DMS153 treated with DMSO at 0.1 percent for 48 hours (cell line): ENCODE results near the gene PTPRN2.
A peak's percentile ranks its signal among the peaks of the same experiment; 100 is the strongest.

ENCODE experiments used
- DNase-seq: peaks from one replicate; lab custom pipeline; 2025; ENCODE audit not compliant: unreplicated experiment; lab: John Stamatoyannopoulos, UW

PTPRN2 gene

DNA sequence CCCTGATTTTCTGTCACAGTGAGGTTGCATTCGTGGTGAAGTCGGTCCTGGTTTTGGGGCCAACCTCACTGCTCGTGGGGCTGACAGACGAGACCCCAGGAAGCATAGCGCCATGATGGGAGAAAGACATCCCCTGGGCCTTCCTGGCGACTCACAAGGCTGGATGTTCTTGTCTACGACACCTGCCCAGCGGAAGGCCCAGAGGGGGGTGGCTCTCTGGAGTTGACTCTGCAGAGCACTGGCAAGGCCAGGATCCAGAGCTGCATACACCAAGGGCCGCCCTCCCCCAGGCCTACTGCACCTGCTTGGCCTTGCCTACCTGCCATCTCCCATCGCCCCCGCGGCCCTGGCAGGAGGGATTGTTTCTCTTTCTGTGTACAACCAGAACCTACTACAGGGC is 608.9 kb downstream of the PTPRN2 start:
- DNase-seq = no peak

DNA sequence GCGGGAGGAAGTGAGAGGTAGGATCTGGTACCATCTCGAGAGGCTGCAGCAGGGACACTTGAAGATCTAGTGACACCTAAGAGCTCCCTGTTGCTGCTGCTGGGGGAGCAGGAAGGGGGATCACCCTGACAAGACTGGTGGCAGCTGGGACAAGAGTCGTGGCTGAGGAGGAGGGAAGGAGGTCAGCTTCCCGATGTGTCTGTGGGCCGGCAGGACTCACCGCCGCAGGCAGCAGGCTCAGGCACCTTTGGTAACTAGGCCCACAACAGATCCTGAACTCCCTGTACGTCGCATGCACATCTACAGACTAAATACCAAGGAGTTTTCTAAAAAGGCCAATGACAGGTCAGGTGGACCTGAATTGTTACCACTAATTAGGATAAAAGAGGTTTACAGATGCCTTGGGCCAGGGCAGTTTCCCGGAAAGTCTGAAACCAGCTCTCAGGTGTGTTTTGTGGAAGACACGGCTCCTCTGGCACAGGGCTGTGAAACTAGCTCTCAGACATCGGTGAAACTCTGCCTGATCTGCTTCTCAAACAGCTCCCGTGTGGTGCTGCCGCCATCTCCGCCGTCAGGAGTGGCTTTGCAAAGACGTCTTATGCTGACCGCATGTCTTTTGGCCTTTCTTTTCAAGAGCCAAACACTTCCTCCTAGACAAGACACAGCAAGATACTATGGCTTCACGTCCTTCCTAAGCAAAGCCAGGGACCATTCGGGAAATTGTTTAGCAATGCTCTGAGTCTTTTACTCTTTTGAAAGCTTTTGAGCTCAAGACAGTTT is 609.7 kb downstream of the PTPRN2 start:
- DNase-seq = no peak

DNA sequence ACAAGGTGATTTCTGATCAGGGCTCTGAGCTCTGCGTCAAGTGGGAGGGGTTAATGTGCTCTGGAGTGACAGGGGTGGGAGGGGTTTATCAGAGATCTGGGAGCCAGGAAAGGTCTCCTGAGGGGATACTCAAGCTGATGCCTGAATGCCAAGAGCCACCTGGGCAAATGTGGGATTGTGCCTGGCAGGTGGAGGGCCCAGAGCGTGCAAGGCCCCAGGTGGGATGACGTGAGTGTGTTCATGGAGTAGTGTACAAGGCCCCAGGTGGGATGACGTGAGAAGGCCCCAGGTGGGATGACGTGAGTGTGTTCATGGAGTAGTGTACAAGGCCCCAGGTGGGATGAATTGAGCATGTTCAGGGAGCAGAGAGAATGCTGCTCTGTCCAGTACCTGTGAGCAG is 610.3 kb downstream of the PTPRN2 start:
- no peak for DNase-seq

DNA sequence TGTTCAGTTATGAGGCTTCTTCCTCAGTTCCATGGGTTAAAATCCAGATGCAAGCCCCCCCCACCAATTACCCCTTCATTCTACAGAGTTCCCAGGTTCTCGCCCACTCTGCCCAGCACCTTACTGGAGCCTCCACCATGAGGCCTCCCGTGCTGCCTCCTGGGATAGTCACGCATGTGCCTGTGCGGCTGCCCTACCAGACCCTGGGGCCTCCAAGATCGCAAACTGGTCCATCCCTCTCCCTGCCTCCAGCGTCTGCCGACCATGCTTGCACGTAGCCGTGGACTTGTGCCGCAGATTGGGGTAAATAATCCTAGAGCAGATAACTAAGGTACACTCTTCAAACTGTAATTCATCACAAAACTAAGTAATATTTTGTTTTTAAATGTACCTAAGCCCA is 611.2 kb downstream of the PTPRN2 start:
- DNase-seq = no peak

DNA sequence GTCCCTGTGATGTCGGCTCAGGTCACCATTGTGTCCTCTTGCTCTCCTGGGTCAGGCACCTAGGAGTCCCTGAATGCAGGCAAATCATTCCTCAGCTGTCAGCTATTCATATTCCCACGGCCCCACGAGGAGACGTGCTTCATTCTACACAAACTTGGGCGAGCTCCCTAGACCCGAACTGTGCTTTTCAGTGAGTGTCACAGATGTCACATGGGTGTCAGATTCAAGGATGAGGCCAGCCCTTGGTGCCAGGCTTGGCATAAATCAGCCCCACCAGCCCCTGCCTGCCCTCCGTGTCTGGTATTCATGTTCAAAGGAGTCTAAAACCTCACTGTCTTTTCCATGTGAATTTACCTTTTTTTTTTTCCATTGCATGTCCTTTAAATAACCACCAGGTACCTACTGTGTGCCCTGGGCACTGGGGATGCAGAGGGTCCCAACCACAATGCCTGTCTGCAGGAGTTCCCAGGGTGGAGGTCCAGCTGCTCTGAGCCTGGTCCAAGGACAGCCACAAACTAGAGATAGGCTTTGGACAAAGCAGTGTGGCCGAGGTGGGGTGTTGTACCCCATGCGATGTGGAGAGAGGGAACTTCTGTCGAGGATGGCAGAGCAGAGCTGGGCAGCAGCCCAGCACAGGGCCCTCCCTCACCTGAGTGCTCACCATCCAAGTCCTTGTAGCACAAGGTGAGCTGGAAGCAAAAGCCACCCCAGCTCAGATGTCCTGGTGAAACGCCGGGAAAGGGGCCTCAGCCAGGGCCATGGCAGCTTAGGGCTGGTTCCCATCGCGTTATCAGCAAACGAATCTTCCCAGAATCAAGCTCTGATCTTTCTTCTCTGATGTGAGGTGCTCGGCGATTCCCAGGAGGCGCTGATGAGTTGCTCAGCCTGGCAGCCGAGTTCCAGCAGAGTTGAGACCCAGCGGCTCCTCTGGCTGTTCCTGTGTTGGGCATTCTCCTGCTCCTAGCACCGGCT is 611.9 kb downstream of the PTPRN2 start:
- DNase-seq = no peak

DNA sequence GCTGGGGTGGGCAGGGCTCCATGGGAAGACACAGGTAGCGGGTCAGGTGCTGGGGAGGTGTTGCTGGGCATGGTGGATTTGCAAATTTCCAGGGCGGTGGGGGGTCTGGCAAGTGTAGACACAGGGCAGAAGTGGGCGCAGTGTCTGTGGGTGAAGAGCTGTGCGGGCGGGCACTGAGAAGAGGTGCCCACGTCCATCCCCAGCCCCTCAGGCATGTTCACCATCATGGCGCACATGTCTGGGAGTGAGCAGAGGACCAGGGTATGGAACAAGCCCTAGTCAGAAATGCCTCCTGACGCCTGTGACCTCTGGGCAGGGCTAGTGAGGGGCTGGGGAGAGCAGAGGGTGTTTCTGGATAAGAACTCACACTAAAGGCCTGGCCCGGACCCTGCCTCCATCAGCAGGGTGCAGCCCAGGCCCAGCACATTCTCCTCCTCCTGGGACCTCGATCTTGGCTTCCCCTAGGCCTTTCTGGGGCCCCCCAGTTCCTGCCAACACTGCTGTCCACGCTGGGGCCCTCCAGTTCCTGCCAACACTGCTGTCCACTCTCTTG is 612.9 kb downstream of the PTPRN2 start:
- DNase-seq = no peak

DNA sequence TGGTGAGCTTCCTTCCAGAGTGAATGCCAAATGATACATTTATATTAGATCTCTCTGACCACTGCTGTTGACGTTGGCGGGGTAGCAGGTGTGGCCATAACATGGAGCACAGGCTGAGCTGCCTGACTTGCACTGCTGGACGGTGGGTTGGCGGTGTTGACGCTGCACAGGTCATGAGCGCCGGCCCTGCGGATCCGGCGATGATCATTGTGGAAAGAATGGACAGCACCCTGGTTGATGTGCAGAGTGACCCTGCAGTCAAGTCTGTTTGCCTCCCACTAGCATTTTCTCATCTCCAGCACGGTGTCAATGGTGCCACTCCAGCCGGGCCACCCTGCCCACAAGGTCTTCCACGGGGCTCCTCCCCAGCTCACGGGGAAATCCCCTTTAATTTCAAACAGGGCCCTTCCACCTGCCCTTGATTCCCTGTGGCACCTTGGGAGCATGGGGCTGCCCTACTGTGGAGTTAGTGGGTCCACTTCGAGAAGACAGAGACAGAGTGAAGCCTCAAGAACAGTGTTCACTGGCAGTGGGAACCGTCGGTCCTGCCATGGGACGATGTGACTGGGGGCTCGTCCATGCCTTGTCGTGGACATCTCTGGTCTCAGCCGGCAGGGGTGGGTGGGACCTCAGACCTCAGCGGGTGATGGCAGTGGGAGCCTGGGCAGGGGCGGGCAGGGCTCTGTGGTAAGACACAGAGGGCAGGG is 613.5 kb downstream of the PTPRN2 start:
- no peak for DNase-seq

DNA sequence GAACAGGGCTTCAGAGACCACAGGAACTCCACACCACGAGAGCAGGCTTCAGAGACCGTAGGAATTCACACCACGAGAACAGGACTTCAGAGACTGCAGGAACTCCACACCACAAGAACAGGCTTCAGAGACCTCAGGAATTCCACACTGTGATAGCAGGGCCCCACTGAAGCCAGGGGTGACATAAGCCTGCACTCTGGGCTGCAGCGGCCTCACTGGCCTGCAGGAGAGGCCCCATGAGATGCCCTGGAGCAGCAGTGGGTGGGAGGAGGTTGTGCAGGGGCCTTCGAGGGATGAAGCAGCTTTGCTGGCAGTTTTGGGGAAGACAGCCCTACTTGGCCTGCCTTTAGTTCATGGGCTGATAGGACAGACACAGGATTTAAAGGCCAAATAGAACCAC is 614.7 kb downstream of the PTPRN2 start:
- no peak for DNase-seq

DNA sequence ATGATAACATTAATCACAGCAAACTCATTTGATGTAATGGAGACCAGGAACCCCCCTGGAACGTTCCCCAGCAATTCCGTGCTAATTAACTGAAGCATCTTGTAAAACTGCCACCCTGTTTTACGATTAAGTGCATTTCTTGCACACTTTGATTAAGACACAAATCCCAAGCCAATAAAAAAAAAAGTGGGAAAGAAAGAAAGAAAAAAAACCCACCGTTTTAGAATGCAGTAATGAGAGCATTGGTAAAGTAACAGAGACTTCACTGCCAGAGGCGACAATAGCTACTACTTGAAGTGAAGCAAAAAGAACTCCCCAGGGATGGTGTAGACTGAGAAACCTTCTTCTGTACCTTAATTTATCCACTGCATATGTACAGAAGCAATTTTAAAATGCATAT is 616.1 kb downstream of the PTPRN2 start:
- no peak for DNase-seq

DNA sequence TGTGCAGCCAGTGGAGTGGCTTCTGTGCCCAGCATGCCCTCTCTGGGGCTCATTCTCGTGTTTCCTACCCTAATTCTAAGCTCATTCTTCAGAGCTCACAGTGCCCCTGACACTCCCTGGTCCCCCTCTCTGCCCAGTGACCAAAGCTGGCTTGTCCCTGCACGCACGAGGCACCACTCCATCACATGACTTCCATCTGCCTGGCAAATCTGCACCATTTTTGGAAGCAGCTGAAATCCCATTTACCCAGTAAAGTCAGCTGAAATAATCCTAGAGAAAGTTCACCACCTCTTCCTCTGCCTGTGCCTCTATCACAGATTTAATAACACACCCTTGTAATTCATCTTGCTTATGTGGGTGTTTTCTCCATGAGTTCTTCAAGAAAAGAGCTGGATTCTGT is 616.9 kb downstream of the PTPRN2 start:
- DNase-seq = no peak

DNA sequence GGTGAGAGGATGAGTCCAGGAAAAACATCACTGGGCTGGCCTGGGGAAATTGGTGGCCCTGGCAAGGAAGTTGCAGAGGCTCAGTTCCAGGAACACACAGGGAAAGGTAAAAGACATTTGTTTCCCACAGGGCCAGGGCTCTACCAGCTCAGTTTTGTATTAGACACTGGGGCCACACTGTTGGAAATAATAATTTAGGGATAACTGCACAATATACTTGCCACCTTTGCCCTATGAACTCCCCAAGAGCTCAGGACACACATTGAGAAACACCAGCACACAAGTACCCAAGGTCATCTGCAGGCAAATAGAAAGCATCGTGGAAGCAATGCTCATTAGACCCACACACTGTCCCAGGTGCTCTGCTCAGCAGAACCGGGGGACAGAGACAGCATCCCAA is 617.6 kb downstream of the PTPRN2 start:
- no peak for DNase-seq

DNA sequence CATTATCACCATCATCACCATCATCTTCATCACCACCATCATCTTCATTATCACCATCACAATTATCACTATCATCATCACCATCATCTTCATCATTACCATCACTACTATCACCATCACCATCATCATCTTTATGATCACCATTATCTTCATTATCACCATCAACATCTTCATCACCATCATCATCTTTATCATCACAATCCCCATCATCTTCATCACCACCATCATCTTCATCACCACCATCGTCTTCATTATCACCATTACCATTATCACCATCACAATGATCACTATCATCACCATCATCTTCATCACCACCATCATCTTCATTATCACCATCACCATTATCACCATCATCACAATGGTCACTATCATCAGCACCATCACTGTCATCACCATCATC is 621.1 kb downstream of the PTPRN2 start:
- DNase-seq = no peak

DNA sequence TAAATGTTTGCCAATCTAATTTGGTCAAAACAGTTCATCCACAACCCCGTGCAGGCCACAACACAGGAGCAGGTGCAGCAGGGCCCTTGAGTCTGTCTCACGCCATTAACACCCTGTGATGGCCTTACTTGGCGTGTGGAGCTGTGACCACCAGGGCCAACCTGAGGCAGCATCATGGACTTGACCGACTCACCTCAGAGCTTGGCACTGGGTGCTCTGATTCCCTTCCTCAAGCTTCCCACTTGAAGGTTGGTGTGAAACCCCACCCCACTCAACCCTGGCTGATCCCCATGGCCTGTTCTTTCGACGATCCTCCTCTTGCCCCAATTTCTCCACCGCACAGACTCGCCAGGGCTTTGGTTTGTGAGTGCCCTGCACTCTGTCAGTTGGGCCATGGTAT is 623.1 kb downstream of the PTPRN2 start:
- no peak for DNase-seq

DNA sequence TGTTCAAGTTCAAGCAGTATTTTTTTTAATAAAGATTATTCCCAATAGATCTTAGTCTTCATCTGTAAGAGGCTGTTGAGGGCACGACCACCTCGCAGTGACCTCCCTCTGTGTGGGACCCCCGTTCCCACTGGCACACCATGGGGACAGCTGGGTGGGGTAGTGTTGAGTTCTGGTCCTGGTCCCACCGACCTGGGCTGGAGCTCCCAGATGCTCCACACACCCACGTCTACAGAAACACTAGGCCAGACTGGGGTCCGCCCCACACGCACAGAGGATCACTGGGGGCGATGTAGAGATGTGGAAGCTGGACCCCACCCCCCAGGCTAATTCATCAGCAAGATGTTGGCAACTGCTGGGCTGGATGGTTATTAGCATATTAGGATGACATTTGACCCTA is 623.6 kb downstream of the PTPRN2 start:
- DNase-seq = no peak

DNA sequence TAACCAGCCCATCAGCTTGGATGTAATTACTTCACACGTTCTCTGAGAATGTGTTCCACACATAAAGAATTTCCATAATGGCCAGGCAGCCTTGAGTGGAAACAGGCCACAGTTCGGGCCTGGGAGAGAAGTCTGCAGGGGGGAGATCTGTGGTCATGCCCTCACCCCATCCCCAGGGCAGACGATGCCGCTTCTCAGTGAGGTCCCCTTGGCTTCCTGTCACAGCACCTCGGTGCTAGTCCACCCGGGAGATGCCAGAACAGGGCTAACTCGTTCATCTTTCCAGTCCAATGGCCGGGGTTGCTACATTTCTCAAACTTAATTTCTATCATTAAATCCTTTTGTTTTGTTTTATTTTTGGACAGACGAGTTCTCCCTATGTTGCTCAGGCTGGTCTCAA is 624.1 kb downstream of the PTPRN2 start:
- no peak for DNase-seq

DNA sequence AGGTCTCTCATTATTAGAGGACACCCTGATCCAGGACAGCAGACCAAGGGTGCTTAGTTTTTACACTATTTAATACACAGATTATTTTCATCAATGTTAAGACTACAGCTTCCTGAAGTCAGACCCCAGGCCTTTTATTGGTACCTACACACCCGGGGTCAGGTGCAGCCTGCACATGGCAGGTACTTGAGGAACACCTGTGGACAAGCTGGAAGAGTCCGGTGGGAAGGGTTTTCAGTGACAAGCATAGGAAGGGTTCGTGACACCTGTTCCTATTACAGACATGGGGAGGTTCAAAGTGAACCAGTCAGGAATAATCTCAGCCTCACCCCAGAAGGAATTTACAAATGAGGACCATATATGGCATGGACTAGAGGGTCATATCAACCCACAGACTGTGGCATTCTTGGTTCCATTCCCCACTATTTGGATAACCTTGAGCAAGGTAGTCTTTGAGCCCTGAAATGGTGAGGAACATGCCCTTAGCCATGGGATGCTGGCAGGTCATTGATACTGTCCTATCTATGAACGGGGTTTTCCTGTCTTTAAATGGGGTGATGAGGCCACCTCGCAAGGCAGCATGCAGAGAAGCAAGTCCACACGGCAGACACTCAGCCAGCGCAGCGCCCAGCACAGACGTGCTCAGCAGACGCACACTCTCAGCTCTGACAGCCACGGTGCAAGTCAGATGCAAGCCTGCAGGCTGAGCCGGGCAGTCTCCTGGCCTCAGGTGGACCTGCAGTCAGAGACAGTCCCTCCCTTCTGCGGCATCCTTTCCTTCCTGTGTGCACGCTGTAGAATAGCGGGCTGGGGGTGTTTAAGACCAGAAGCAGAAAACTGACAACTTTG is 624.9 kb downstream of the PTPRN2 start:
- no peak for DNase-seq

DNA sequence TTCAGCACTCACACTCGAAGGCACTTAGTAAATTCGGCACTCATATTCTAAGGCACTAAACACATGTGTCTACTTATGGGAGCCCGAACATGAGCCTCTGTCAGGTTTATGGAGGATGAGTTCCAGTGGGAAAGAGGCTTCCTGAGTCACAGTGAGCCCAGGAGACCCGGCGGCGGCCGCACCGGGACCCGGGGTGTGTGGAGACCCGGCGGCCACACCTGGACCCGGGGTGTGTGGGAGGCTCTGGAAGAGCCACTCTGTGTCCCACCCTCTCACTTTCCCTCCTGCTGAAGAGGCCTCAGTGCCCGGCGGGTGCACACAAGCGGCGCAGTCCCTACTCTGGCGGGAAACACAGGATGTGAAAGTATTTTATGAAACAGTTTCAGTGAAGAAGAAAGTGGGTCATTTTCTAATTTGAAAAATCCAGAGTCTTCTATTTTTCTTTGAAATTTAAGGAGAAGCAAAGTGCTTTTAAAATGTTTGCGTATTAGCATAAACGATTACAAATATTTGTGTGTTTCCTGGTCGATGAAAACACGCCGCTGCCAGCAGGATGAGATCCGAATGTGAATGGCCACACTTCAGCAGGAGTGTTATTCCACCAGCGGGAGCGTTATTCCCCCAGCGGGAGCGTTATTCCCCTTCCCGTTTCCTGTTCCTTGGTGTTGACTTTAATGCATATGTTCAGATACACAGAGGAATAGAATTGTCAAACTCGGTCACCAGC is 625.7 kb downstream of the PTPRN2 start:
- peak; percentile 36 for DNase-seq

DNA sequence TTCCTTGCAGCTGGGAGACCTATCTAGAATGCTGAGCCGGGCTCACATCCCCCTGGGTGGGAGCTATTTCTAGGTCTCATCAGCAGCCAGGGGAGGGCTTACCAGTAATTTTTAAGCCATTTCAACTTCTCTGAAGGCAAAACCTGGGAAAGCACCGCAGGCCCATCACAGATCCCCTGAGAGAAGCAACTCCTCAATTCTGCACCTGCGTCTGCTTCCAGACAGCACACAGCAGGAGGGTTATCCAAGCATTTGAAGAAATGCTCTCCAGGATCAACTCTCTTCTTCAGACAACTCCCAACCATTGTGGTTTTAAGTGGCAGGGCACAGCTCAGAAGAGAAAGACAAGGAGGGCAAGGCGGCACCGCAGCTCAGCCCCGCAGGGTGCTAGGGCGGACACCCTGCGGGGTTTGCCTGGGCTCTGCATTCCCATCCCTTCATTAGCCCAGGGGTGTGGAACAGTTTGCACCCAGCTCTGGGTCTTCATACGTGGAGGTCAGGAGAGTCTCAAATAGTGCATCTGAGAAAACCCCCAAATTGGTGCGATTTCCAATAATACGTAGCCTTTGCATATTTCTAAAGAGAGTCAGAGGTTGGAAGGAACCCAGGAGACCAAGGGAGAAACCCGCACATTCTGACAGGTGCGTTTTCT is 632.1 kb downstream of the PTPRN2 start:
- no peak for DNase-seq

DNA sequence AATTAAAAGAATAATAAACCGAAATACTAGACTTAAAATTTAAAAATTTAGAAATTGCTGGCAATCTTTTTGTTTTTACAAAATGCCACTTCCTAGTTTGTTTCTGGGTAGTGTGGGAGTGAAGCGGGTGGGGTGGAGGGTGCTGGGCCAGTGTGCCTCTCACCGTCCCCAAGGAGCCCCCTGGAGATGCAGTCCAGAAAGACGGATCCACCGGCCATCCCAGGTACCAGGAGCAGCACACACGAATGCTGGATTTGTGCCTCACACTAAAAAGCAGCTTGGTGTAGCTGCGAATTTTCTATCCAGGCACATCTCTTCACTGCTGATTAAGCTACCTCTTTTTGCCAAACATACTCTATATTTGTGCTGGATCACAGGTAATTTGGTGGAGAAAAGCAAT is 632.7 kb downstream of the PTPRN2 start:
- DNase-seq = no peak
